Activated CD8-positive, alpha-beta T cell treated with anti-CD3 and anti-CD28 coated beads, Interleukin-2, amount 10 ng/mL, durations not matched to agents 7 days and 5 days (primary cell): Measurements from ENCODE around the gene SEPTIN6. TPM values are rescaled to one million over a fixed set of nuclear protein-coding genes. Genes with fewer than 3 reads are reported as not detected.

Source experiments
- ATAC-seq: fragments of 150-1000 bp; cut with Tn5 transposase; one replicate; pipeline ENCODE4 v1.10.0; 2021; ENCODE audit warnings: moderate library complexity
- CTCF ChIA-PET: fragments of 350-600 bp; sonication (Branson Sonifier 250); formaldehyde crosslinking; loops from one replicate; lab custom pipeline; 2021; ENCODE audit warnings: antibody characterized with exemption; lab: Charles Lee
- POLR2A ChIA-PET: fragments of 350-600 bp; sonication (Branson Sonifier 250); formaldehyde crosslinking; loops from one replicate; lab custom pipeline; 2021; ENCODE audit warnings: antibody characterized with exemption; lab: Charles Lee
- DNase-seq: peaks from one replicate; pipeline ENCODE4 v3.0.0-alpha.2; 2020
- H3K27ac Mint-ChIP-seq: one replicate; pipeline ENCODE4 v1.8.0; 2021; ENCODE audit warnings: mild to moderate bottlenecking, mixed read lengths
- H3K27me3 Mint-ChIP-seq: one replicate; pipeline ENCODE4 v1.8.0; 2021; ENCODE audit warnings: low read depth, mixed read lengths
- H3K36me3 Mint-ChIP-seq: one replicate; pipeline ENCODE4 v1.8.0; 2021; ENCODE audit warnings: low read depth, mixed read lengths
- H3K4me1 Mint-ChIP-seq: one replicate; pipeline ENCODE4 v1.8.0; 2021; ENCODE audit warnings: low read depth, mixed read lengths
- H3K4me3 Mint-ChIP-seq: one replicate; pipeline ENCODE4 v1.8.0; 2021; ENCODE audit warnings: mild to moderate bottlenecking, mixed read lengths
- H3K9me3 Mint-ChIP-seq: one replicate; pipeline ENCODE4 v1.8.0; 2022; ENCODE audit warnings: mixed read lengths; ENCODE audit not compliant: insufficient read depth
- microRNA-seq: library from miRNA; unstranded; fragments of <30 nt; microRNA quantifications from one replicate; pipeline ENCODE4 v1.2.0, GENCODE V29; 2022
- total RNA-seq, 2 experiments: library from RNA; stranded (reverse); gene quantifications; one replicate each; pipeline ENCODE4 v1.2.3, GENCODE V29; 2021

Gene SEPTIN6
- total RNA-seq, 2 experiments from 2014 or later, result 303 to 312 TPM

DNA sequence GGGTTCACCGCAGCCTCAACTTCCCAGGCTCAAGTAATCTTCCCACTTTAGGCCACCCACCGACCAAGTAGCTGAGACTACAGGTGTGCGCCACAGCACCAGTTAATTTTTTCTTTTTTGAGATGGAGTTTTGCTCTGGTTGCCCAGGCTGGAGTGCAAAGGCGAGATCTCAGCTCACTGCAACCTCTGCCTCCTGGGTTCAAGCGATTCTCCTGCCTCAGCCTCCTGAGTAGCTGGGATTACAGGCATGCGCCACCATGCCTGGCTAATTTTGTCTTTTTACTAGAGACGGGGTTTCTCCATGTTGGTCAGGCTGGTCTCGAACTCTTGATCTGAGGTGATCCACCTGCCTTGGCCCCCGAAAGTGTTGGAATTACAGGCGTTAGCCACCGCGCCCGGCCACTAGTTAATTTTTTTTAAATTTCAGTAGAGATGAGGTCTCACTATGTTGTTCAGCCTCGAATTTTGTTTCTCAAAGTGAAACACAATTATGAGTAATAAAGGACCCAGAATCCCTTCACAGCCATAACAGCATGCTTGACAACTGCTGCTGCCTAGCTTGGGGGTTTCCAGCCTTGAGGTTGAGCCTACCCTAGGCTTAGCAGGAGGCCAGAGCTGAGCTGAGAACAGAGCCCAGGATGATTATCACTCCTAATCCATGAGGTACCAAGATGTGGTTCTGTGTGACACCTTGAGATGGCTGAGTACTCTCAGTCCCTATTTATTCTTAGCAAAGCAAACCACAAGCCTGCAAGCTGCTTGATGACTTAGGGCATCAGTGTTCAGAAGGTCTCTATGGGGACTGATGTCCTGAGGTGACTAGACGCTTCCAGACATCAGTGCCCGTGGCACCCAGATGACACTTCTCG is 45.2 kb downstream of the SEPTIN6 start:
- H3K27ac Mint-ChIP-seq, result peak overlapping the region; percentile 84
- H3K36me3 Mint-ChIP-seq, result peaks cover 48% of the 10 kb centered on the region
- DNase-seq (peak; percentile 50), ATAC-seq (peak; percentile 91)
- ChIA-PET POLR2A (interaction anchor here (0.8 to 2.9 kb wide), 5 partner anchors 34 to 46 kb away, joined by 3 to 18 read pairs (median 5); partner anchors contain the start of gene SEPTIN6), CTCF (interaction anchor here (1.0 to 2.1 kb wide), 3 partner anchors 38 to 159 kb away, joined by 3 to 8 read pairs (median 6); no protein-coding TSS in a partner anchor)
- no peaks in the 10 kb centered on the region for H3K27me3 Mint-ChIP-seq
- H3K9me3 Mint-ChIP-seq, result no peaks in the 10 kb centered on the region
- H3K4me1 Mint-ChIP-seq, result peaks cover 44% of the 10 kb centered on the region
- no peak overlapping the region for H3K4me3 Mint-ChIP-seq

DNA sequence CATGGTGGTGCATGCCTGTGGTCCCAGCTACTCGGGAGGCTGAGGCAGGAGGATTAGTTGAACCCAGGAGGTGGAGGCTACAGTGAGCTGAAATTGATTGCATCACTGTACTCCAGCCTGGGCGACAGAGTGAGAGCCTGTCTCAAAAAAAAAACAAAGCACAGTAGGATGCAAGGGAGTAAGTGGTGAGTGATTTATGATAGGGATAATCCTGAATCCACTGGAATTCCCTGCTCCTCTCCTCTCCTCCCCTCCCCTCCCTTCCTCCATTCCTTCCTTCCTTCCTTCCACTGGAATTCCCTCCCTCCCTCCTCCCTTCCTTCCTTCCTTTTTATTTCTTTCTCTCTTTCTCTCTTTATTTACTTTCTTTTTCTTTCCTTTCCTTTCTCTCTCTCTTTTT is 45.9 kb downstream of the SEPTIN6 start:
- no peaks in the 10 kb centered on the region for H3K27me3 Mint-ChIP-seq
- no peaks in the 10 kb centered on the region for H3K9me3 Mint-ChIP-seq
- ChIA-PET POLR2A (interaction anchor here (1.0 to 2.9 kb wide), 4 partner anchors 32 to 46 kb away, joined by 3 to 18 read pairs (median 3); partner anchors contain the start of gene SEPTIN6), CTCF (interaction anchor here (1.1 to 1.9 kb wide), 2 partner anchors 37 to 82 kb away, joined by 6 to 8 read pairs; no protein-coding TSS in a partner anchor)
- H3K36me3 Mint-ChIP-seq, result peaks cover 48% of the 10 kb centered on the region
- H3K4me1 Mint-ChIP-seq, result peaks cover 44% of the 10 kb centered on the region
- no peak overlapping the region for H3K4me3 Mint-ChIP-seq
- H3K27ac Mint-ChIP-seq, result peak overlapping the region; percentile 84
- no peak for DNase-seq
- ATAC-seq, result no peak

DNA sequence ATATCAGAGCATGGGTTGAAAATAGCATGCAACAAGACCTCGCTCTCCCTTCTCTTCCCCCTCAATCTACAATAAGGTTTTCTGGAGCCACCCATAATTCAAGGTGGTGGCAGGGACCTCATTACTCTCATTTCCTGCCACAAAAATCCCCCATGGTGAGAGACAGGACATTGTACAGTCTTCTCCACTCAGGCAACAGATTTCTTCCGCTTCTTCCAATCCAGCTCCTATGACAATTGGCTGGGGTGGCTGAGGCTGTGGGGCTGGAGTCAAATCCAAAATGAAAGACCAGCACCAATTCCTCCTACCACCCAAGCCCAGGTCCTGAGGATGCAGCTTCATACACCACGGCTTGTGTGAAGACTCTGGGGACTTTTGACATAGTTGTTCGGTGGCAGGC is 46.5 kb downstream of the SEPTIN6 start:
- Mint-ChIP-seq H3K4me3 (no peak overlapping the region), H3K27ac (peak overlapping the region; percentile 68), H3K27me3 (no peaks in the 10 kb centered on the region), H3K4me1 (peaks cover 44% of the 10 kb centered on the region), H3K9me3 (no peaks in the 10 kb centered on the region), H3K36me3 (peaks cover 49% of the 10 kb centered on the region)
- DNase-seq, result no peak
- peak; percentile 32 for ATAC-seq
- ChIA-PET CTCF (interaction anchor here (0.8 to 1.9 kb wide), 3 partner anchors 37 to 108 kb away, joined by 3 to 8 read pairs (median 6); no protein-coding TSS in a partner anchor), POLR2A (interaction anchor here (1.0 to 2.9 kb wide), 3 partner anchors 32 to 47 kb away, joined by 3 to 18 read pairs (median 3); partner anchors contain the start of gene SEPTIN6)

DNA sequence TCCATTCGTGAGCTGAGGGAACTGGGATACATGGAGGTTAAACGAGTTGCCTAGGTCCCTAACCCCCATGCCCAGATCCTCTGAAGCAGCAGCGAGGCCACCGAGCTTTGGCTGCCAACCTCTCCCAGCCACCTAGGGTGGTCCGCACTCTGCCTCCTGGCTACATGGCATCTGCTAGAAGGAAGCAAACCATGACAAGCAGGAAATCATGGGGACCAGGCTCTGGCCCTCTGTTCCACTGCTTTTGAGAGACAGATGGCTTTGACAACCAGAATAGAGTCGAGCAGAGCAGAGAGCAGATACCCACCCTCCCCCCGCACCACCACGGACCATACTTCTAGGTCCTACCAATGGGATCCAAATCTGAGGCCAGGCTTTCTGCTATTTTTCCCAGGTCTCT is 49.3 kb downstream of the SEPTIN6 start:
- no peak for DNase-seq
- peaks cover 57% of the 10 kb centered on the region for H3K36me3 Mint-ChIP-seq

More for the DNA sequence above, 49.3 kb downstream of the SEPTIN6 start:
- CTCF ChIA-PET, result no interaction called here
- no peak for ATAC-seq
- POLR2A ChIA-PET, result no interaction called here
- Mint-ChIP-seq H3K4me1 (peaks cover 29% of the 10 kb centered on the region), H3K9me3 (no peaks in the 10 kb centered on the region), H3K4me3 (no peak overlapping the region), H3K27ac (no peak overlapping the region), H3K27me3 (no peaks in the 10 kb centered on the region)

Small RNA genes within 50 kb of the gene (microRNA-seq; reads per million reads assigned to microRNA genes)
- 174 reads per million, percentile 67 among the genes with 10 or more reads in this experiment for gene MIR766

Other genes with a start within 250 kb of the SEPTIN6 start
- gene SLC25A5, start 224.7 kb downstream of the SEPTIN6 start, total RNA-seq, result 100 to 1,000 TPM; 557 to 572 TPM
- 10 to 100 TPM; 20.2 to 20.5 TPM for gene STEEP1, start 127.8 kb downstream of the SEPTIN6 start, total RNA-seq
- gene UBE2A, start 118.6 kb downstream of the SEPTIN6 start, total RNA-seq, result 10 to 100 TPM; 91.8 to 93.9 TPM
- 10 to 100 TPM; 16.3 to 18.4 TPM for gene NKRF, start 86.7 kb downstream of the SEPTIN6 start, total RNA-seq
- gene SOWAHD, start 65.4 kb upstream of the SEPTIN6 start, total RNA-seq, result 1 to 10 TPM in 1 of 2 experiments, under 1 TPM in 1; 0.92 to 1.4 TPM
- gene RPL39, start 98.5 kb upstream of the SEPTIN6 start, total RNA-seq, result 1,000 to 10,000 TPM; 1,775 to 1,899 TPM
- 10 to 100 TPM; 10.3 to 10.9 TPM for gene UPF3B, start 159.8 kb upstream of the SEPTIN6 start, total RNA-seq
- gene RNF113A, start 178.6 kb upstream of the SEPTIN6 start, total RNA-seq, result 10 to 100 TPM; 29.1 to 29.5 TPM
- gene NDUFA1, start 178.7 kb upstream of the SEPTIN6 start, total RNA-seq, result 100 to 1,000 TPM; 110 to 111 TPM
- not detected for gene AKAP14, start 202.7 kb upstream of the SEPTIN6 start, total RNA-seq